ENCODE results near the gene DDX59.

GRCh38 chr1:200699871-200700270 lies 30.2 kb upstream of the DDX59 start:
- TF ChIP-seq, protein P1, sequence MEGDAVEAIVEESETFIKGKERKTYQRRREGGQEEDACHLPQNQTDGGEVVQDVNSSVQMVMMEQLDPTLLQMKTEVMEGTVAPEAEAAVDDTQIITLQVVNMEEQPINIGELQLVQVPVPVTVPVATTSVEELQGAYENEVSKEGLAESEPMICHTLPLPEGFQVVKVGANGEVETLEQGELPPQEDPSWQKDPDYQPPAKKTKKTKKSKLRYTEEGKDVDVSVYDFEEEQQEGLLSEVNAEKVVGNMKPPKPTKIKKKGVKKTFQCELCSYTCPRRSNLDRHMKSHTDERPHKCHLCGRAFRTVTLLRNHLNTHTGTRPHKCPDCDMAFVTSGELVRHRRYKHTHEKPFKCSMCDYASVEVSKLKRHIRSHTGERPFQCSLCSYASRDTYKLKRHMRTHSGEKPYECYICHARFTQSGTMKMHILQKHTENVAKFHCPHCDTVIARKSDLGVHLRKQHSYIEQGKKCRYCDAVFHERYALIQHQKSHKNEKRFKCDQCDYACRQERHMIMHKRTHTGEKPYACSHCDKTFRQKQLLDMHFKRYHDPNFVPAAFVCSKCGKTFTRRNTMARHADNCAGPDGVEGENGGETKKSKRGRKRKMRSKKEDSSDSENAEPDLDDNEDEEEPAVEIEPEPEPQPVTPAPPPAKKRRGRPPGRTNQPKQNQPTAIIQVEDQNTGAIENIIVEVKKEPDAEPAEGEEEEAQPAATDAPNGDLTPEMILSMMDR (IDR thresholded peaks at IDR 0.05; ENCODE audit: poor library complexity, severe bottlenecking) = no peak
- no peak for TF ChIP-seq MXI1 (conservative IDR thresholded peaks at IDR 0.05; ENCODE audit: poor library complexity, severe bottlenecking)
- TF ChIP-seq POLR2AphosphoS5 (IDR thresholded peaks at IDR 0.05) = no peak
- no peak for TF ChIP-seq SMC3 (conservative IDR thresholded peaks at IDR 0.05; ENCODE audit: poor library complexity)
- TF ChIP-seq EZH2 (IDR thresholded peaks at IDR 0.05; ENCODE audit: borderline replicate concordance, insufficient read depth, low read length, poor library complexity, severe bottlenecking) = no peak
